ENCODE measurements around the gene INPP5E.

Gene INPP5E

DNA sequence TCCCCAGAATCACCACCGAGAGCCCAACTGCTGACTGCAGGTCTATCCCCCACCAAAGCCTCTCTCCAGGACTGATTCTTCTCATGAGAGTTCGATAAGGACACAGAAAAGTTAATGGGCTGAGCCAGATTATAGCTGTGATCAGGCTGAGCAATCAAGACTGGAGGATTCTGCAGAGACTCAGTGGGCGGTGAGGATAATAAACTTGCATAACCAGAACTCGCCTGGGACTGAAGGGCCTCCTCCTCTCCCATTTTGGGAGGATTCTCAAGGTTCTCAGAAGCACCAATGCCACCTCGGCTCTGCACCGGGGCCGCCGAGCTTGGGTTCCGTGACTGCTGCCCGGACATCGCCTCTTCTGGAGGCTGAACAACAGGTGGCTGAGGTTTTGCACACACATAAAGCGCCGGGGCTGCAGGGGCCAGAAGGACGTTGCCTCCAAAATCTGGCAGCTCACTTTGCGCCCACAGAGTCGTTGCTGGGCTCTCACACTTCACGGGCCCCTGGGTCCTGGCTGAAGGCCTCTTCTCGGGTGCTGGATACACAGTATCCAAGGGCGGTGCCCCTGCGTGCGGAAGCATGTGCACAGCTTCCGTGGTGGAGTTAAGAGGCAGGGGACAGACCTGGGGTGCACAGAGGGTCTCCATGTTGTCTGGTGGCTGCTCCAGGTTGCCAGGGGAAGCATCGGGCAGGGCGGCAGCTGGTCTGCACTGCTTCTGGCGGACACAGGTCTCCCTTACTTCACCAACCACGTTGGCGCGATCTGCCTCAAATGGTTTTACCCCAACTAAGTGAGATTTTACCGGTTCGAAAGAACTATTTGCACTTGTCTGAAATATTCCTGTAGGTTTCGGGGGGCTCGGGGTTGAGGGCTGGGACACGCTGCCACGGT is 35.6 kb upstream of the INPP5E start:
- H3K27me3 ChIP-seq (ENCODE audit: insufficient read depth, low read length): no peaks in the 10 kb centered on the region
- H3F3A ChIP-seq (ENCODE audit: insufficient read depth, low read length): no peaks in the 10 kb centered on the region
- no peak overlapping the region for H3K4me3 ChIP-seq (ENCODE audit: low read depth, low read length, poor library complexity, severe bottlenecking)
- H3K4me1 ChIP-seq (ENCODE audit: insufficient read depth, low read length, severe bottlenecking): no peaks in the 10 kb centered on the region
- no peak overlapping the region for H3K4me2 ChIP-seq (ENCODE audit: low read length)
- H3K27ac ChIP-seq (ENCODE audit: low read depth, low read length, poor library complexity, severe bottlenecking): no peak overlapping the region
- no peaks in the 10 kb centered on the region for H3K9me3 ChIP-seq (ENCODE audit: low read length)
- no peak overlapping the region for H3K9ac ChIP-seq (ENCODE audit: low read length)
- H3K36me3 ChIP-seq (ENCODE audit: insufficient read depth, low read length): peaks cover 84% of the 10 kb centered on the region
- no peak overlapping the region for H2AFZ ChIP-seq (ENCODE audit: low read length)
- no peaks in the 10 kb centered on the region for H3K9me2 ChIP-seq (ENCODE audit: low read depth, low read length)
- TF ChIP-seq CTCF (IDR thresholded peaks at IDR 0.05; ENCODE audit: low read length): no peak
- no peak for TF ChIP-seq EZH2 (IDR thresholded peaks at IDR 0.05; ENCODE audit: borderline replicate concordance, low read length)
- no peaks in the 10 kb centered on the region for H4K20me1 ChIP-seq (ENCODE audit: insufficient read depth, low read length)
- H3K79me2 ChIP-seq (ENCODE audit: insufficient read depth, low read length): peaks cover 18% of the 10 kb centered on the region

DNA sequence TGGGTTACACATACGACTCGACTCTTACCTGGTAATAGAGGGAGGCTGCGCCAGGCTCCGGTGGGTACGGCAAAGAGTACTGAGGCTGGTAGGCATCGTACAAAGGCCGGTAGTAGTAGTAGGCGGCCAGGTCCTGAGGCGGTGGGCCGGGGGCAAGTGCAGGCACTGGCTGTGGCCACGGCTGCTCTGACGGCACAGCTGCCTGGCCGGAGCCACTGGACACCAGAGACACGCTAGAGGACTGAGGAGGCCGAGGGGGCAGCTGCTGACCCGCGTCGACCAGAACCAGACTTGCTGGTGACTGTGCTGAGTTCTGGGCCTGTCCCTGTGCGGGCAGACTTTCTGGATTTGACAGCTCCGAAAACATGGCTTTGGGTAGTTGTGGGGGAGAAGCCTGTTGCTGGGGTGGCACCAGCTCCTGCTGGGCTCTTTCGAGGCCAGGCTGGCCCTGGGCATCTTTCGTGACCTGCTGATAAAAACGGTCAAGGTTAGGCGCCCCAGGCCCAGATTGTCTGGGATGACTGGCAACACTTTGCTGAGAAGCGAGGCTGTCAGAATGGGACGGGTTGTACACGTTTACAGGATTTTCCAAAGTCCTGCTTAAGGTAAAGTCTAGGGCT is 34.5 kb upstream of the INPP5E start:
- H3F3A ChIP-seq (ENCODE audit: insufficient read depth, low read length): no peaks in the 10 kb centered on the region
- no peak overlapping the region for H3K27ac ChIP-seq (ENCODE audit: low read depth, low read length, poor library complexity, severe bottlenecking)
- no peaks in the 10 kb centered on the region for H3K4me1 ChIP-seq (ENCODE audit: insufficient read depth, low read length, severe bottlenecking)
- H2AFZ ChIP-seq (ENCODE audit: low read length): no peak overlapping the region
- H3K9me3 ChIP-seq (ENCODE audit: low read length): no peaks in the 10 kb centered on the region
- H3K9ac ChIP-seq (ENCODE audit: low read length): no peak overlapping the region
- peaks cover 91% of the 10 kb centered on the region for H3K36me3 ChIP-seq (ENCODE audit: insufficient read depth, low read length)
- no peaks in the 10 kb centered on the region for H3K27me3 ChIP-seq (ENCODE audit: insufficient read depth, low read length)
- H3K4me3 ChIP-seq (ENCODE audit: low read depth, low read length, poor library complexity, severe bottlenecking): no peak overlapping the region
- H3K4me2 ChIP-seq (ENCODE audit: low read length): no peak overlapping the region
- H3K9me2 ChIP-seq (ENCODE audit: low read depth, low read length): no peaks in the 10 kb centered on the region
- no peak for TF ChIP-seq EZH2 (IDR thresholded peaks at IDR 0.05; ENCODE audit: borderline replicate concordance, low read length)
- no peak for TF ChIP-seq CTCF (IDR thresholded peaks at IDR 0.05; ENCODE audit: low read length)
- no peaks in the 10 kb centered on the region for H4K20me1 ChIP-seq (ENCODE audit: insufficient read depth, low read length)
- peaks cover 12% of the 10 kb centered on the region for H3K79me2 ChIP-seq (ENCODE audit: insufficient read depth, low read length)

GRCh38 chr9:136473354-136473721 is 33.7 kb upstream of the INPP5E start:
- no peak overlapping the region for H3K4me3 ChIP-seq (ENCODE audit: low read depth, low read length, poor library complexity, severe bottlenecking)
- H4K20me1 ChIP-seq (ENCODE audit: insufficient read depth, low read length): no peaks in the 10 kb centered on the region
- TF ChIP-seq EZH2 (IDR thresholded peaks at IDR 0.05; ENCODE audit: borderline replicate concordance, low read length) (no peak), CTCF (IDR thresholded peaks at IDR 0.05; ENCODE audit: low read length) (no peak)
- H3K27me3 ChIP-seq (ENCODE audit: insufficient read depth, low read length): no peaks in the 10 kb centered on the region
- H3K9me3 ChIP-seq (ENCODE audit: low read length): no peaks in the 10 kb centered on the region
- H2AFZ ChIP-seq (ENCODE audit: low read length): no peak overlapping the region
- peaks cover 4% of the 10 kb centered on the region for H3K79me2 ChIP-seq (ENCODE audit: insufficient read depth, low read length)
- no peak overlapping the region for H3K27ac ChIP-seq (ENCODE audit: low read depth, low read length, poor library complexity, severe bottlenecking)
- no peaks in the 10 kb centered on the region for H3K4me1 ChIP-seq (ENCODE audit: insufficient read depth, low read length, severe bottlenecking)
- H3K36me3 ChIP-seq (ENCODE audit: insufficient read depth, low read length): peaks cover 94% of the 10 kb centered on the region
- no peaks in the 10 kb centered on the region for H3F3A ChIP-seq (ENCODE audit: insufficient read depth, low read length)
- H3K9ac ChIP-seq (ENCODE audit: low read length): no peak overlapping the region
- no peaks in the 10 kb centered on the region for H3K9me2 ChIP-seq (ENCODE audit: low read depth, low read length)
- H3K4me2 ChIP-seq (ENCODE audit: low read length): no peak overlapping the region
